Stomach (tissue), 9 donors: ENCODE results near the gene MTCL1. TPM values are rescaled to one million over a fixed set of nuclear protein-coding genes. Genes with fewer than 3 reads are reported as not detected.

ENCODE experiments used
- DNase-seq, 2 donors: peaks; one replicate each; pipeline versions ENCODE4 v3.0.0 to v3.0.0-alpha.2; 2013 to 2019
- H3K27ac ChIP-seq, 5 donors: fragments of 200-600 bp in 4 of 5; sonication (generic) in 4 of 5; one replicate each; pipeline ENCODE4 v1.5.1; 2013 to 2019; ENCODE audit warnings: mild to moderate bottlenecking in 1 of 5, moderate library complexity in 1 of 5
- H3K27me3 ChIP-seq, 3 donors: fragments of 200-600 bp; sonication (generic); one replicate each; pipeline ENCODE4 v1.5.1; 2017 to 2019; ENCODE audit warnings: mixed run types in 1 of 3
- H3K36me3 ChIP-seq, 4 donors: fragments of 200-600 bp; sonication (generic); 1 replicate in 3 of 4; 2 replicates in 1 of 4; pipeline ENCODE4 v1.5.1; 2016 to 2019
- H3K4me1 ChIP-seq, 4 donors: fragments of 200-600 bp; sonication (generic); one replicate each; pipeline ENCODE4 v1.5.1; 2016 to 2019
- H3K4me3 ChIP-seq, 4 donors: fragments of 200-600 bp; sonication (generic) in 3 of 4; one replicate each; pipeline ENCODE4 v1.5.1; 2016 to 2019; ENCODE audit warnings: mild to moderate bottlenecking in 1 of 4
- H3K9me3 ChIP-seq, 4 donors: fragments of 200-600 bp; sonication (generic); one replicate each; pipeline ENCODE4 v1.5.1; 2016 to 2019
- EP300 ChIP-seq: sonication (generic); formaldehyde crosslinking; IDR thresholded peaks from one replicate; pipeline ENCODE4 v1.6.1; 2017; ENCODE audit warnings: antibody characterized with exemption
- POLR2A ChIP-seq, 4 donors: fragments of 450-650 bp; IDR thresholded peaks; one replicate each; pipeline ENCODE4 v1.6.1; 2016; ENCODE audit warnings: antibody characterized with exemption in 4 of 4, control low read depth in 2 of 4, mild to moderate bottlenecking in 1 of 4, moderate library complexity in 1 of 4
- POLR2AphosphoS5 ChIP-seq, 3 donors: sonication (generic); formaldehyde crosslinking; IDR thresholded peaks; one replicate each; pipeline ENCODE4 v1.6.1; 2016; ENCODE audit warnings: antibody characterized with exemption in 3 of 3
- WGBS, 5 donors: extraction: QIAGEN DNeasy Blood & Tissue Kit in 3 of 5; methylation state at CpG; one replicate each; pipeline versions ENCODE4 v1.1.5 to v1.1.7; 2013 to 2018; 5-methylcytosine and 5-hydroxymethylcytosine counted together
- intact Hi-C: fragments of 100-400 bp; cut with DNase I; formaldehyde crosslinking; loops from one replicate; pipeline ENCODE4 v1.15.1; 2023; ENCODE audit warnings: low total_unique reads
- polyA plus RNA-seq, 3 donors: library from polyadenylated mRNA; stranded (reverse); fragments of 200-250 nt; gene quantifications; one replicate each; pipeline ENCODE4 v1.2.3, GENCODE V29; 2013
- total RNA-seq, 5 donors: library from RNA; depleted of rRNA; stranded (reverse); fragments of >200 nt; gene quantifications; one replicate each; pipeline versions ENCODE4 v1.1.0 to v1.2.3, GENCODE V29; 2014 to 2016
- TF ChIP-seq, protein P1 (sequence below), 7 experiments: fragments of 450-650 bp in 4 of 7; fragments of 200-600 bp in 3 of 7; sonication (generic) in 3 of 7; IDR thresholded peaks; one replicate each; pipeline ENCODE4 v1.5.1; 2016 to 2019; ENCODE audit warnings: antibody characterized with exemption in 7 of 7, control low read depth in 2 of 7, mild to moderate bottlenecking in 1 of 7
- donor health status: healthy with polysubstance abuse.
- donor health status: Bipolar disorder and iron deficiency.
- donor health status: healthy.

Gene MTCL1
- total and polyA plus RNA-seq, 8 donors = 2.3 to 225 (median 20.5) TPM

DNA sequence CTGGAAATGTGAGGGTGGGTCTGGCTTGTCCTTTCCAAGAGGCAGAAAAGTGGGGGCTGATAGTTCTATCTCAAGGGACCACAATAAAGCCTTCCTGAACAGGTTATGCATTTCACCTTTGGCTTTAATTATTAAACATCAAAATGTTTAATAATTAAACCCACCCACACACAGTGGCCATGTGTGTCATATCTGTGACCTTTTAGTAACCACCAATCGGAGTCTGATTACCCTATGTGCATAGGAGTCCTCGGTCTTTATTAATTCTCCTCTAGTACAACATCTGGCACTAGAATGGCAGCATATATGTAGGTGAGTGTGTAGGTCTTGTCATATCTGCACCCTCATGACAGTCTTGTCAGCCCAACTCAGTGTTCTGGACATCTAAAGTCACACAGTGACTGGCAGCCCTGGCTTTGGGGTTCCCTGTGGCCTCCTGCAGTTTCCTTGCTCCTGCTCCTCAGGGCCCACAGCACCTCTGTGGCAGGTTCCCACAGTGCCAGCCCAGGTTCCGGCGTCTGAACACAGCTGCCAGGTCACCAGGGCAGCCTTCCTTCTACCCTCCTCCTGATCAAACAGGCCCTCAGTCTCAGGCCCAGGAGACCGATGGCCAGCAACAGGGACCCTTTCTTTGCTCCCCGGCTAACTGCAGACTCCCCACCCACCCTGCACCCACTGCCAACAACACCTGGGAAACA, 100.9 kb downstream of the MTCL1 start:
- Histone ChIP-seq H3K36me3 (peaks cover 0 to 39% (median 9%) of the 10 kb centered on the region in 4 donors), H3K9me3 (no peaks in the 10 kb centered on the region), H3K4me1 (peaks cover 6 to 31% (median 15%) of the 10 kb centered on the region in 4 donors), H3K27ac (peak overlapping the region in 1 of 5 donors; percentile 2), H3K27me3 (no peaks in the 10 kb centered on the region), H3K4me3 (no peak overlapping the region)
- intact Hi-C loops = no loop called here
- no peak for DNase-seq
- no peak for TF ChIP-seq EP300
- TF ChIP-seq, protein P1, sequence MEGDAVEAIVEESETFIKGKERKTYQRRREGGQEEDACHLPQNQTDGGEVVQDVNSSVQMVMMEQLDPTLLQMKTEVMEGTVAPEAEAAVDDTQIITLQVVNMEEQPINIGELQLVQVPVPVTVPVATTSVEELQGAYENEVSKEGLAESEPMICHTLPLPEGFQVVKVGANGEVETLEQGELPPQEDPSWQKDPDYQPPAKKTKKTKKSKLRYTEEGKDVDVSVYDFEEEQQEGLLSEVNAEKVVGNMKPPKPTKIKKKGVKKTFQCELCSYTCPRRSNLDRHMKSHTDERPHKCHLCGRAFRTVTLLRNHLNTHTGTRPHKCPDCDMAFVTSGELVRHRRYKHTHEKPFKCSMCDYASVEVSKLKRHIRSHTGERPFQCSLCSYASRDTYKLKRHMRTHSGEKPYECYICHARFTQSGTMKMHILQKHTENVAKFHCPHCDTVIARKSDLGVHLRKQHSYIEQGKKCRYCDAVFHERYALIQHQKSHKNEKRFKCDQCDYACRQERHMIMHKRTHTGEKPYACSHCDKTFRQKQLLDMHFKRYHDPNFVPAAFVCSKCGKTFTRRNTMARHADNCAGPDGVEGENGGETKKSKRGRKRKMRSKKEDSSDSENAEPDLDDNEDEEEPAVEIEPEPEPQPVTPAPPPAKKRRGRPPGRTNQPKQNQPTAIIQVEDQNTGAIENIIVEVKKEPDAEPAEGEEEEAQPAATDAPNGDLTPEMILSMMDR (IDR thresholded peaks at IDR 0.05) = no peak
- no peak for TF ChIP-seq POLR2AphosphoS5 (IDR thresholded peaks at IDR 0.05)
- TF ChIP-seq POLR2A (IDR thresholded peaks at IDR 0.05) = no peak
- WGBS, 5 donors = 45 to 73% (median 53%) methylated on average over 6 of the region's 6 CpGs

DNA sequence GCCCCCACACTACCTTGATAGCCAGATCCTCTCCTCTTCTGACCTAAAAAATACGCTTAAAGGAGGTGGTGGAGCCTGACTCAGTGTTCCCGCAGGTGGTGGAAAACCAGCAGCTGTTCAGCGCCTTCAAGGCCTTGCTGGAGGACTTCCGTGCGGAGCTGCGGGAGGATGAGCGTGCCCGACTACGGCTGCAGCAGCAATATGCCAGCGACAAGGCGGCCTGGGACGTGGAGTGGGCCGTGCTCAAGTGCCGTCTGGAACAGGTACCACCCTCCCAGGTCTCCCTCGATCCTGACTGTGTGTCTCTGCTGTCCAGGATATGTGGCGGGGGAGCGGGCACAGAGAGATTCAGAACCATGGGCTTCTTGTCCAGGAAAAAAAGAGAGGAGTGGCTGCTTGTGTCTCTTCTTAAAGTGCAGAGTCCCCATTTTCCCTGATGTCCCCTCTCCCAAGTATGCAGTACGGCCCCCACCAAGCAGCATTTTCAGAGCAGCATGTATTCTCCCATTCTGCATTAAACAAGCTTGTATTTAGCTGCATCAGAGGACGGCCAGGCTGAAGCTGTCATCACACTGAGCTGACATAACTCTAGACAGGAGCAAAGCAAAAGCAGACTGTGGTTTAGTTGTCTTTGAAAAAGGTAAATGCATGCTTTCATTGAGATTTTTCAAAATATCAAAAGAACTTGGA, 101.6 kb downstream of the MTCL1 start:
- WGBS, 5 donors = 94 to 97% (median 95%) methylated on average over 19 of the region's 19 CpGs
- intact Hi-C loops = no loop called here

DNA sequence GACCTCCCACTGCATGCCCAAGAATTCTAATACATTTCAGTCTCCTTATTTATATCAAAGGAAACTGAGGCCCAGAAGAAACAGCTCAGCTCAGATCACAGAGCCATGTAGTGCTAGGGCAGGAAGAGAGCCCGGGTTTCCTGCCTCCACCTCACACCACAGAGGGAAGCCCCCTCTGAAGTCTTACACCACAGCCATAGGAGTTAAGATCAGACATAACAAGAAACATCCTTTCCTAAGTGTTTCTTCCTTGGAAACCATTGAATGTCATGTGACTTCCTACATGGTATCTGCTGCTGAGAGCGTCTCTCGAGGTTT, 102.1 kb downstream of the MTCL1 start:
- intact Hi-C loops = no loop called here
- TF ChIP-seq EP300 (no peak), POLR2A (IDR thresholded peaks at IDR 0.05) (no peak)
- TF ChIP-seq, protein P1 (IDR thresholded peaks at IDR 0.05) = no peak
- Histone ChIP-seq H3K4me3 (no peak overlapping the region), H3K27ac (no peak overlapping the region), H3K27me3 (no peaks in the 10 kb centered on the region), H3K9me3 (no peaks in the 10 kb centered on the region), H3K4me1 (peaks cover 0 to 19% (median 4%) of the 10 kb centered on the region in 4 donors), H3K36me3 (peaks cover 0 to 40% (median 9%) of the 10 kb centered on the region in 4 donors)
- DNase-seq = no peak
- 59 to 78% (median 76%) methylated on average over 3 of the region's 3 CpGs for WGBS, 5 donors

More for the DNA sequence above, 101.6 kb downstream of the MTCL1 start:
- no peaks in the 10 kb centered on the region for H3K27me3 ChIP-seq
- H3K4me1 ChIP-seq = peaks cover 0 to 24% (median 8%) of the 10 kb centered on the region in 4 donors
- no peak overlapping the region for H3K4me3 ChIP-seq
- no peaks in the 10 kb centered on the region for H3K9me3 ChIP-seq
- no peak for DNase-seq
- peak overlapping the region in 1 of 5 donors; percentile 2 for H3K27ac ChIP-seq
- H3K36me3 ChIP-seq = peaks cover 0 to 40% (median 9%) of the 10 kb centered on the region in 4 donors
- TF ChIP-seq, protein P1 (IDR thresholded peaks at IDR 0.05) = no peak
- TF ChIP-seq POLR2AphosphoS5 (IDR thresholded peaks at IDR 0.05) (no peak), EP300 (no peak), POLR2A (IDR thresholded peaks at IDR 0.05) (no peak)

DNA sequence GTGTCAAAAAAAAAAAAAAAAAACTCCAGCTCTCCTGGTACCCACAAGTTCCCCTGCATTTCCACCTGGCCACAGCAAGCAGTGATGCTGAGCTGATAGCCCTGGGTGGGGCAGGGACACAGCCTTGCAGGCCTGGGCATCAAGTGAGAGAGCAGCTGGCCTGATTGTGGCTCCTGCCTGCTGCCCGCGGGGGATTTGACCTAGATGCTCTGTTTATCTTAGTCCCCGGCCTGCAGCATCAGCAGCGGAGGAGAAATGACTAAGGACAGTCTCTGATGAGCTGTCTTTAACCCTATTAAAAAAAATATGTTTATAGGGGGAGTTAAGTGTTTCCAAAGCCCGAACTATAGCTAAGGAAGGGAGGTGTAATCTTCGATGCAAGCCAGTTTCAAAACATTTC, 102.6 kb downstream of the MTCL1 start:
- Histone ChIP-seq H3K27ac (no peak overlapping the region), H3K9me3 (no peaks in the 10 kb centered on the region), H3K27me3 (no peaks in the 10 kb centered on the region), H3K36me3 (peaks cover 0 to 40% (median 11%) of the 10 kb centered on the region in 4 donors), H3K4me3 (no peak overlapping the region), H3K4me1 (peaks cover 0 to 13% (median 2%) of the 10 kb centered on the region in 4 donors)
- TF ChIP-seq POLR2A (IDR thresholded peaks at IDR 0.05) = no peak
- TF ChIP-seq, protein P1 (IDR thresholded peaks at IDR 0.05) = no peak
- no peak for TF ChIP-seq EP300
- no peak for TF ChIP-seq POLR2AphosphoS5 (IDR thresholded peaks at IDR 0.05)
- DNase-seq = no peak
- WGBS, 5 donors = 65 to 82% (median 73%) methylated on average over 6 of the region's 6 CpGs
- intact Hi-C loops = no loop called here
